ENCODE data around the gene DUSP12. TPM values are rescaled to one million over a fixed set of nuclear protein-coding genes. Genes with fewer than 3 reads are reported as not detected.

Gene DUSP12
- total RNA-seq, 1 donor from 2014 or later = 35.5 TPM

GRCh38 chr1:161782886-161783285 is 33.3 kb downstream of the DUSP12 start:
- no peak overlapping the region for H3K9ac ChIP-seq (ENCODE audit: low read depth in 1 of 3, low read length in 3 of 3)
- H3K27me3 ChIP-seq (ENCODE audit: control insufficient read depth in 3 of 3, insufficient read depth in 3 of 3, low read length in 3 of 3) = no peaks in the 10 kb centered on the region
- no peak overlapping the region for H3K27ac ChIP-seq (ENCODE audit: low read depth, low read length)
- no peaks in the 10 kb centered on the region for H3K9me3 ChIP-seq (ENCODE audit: control insufficient read depth in 3 of 3, low read length in 3 of 3)
- no peaks in the 10 kb centered on the region for H3K4me1 ChIP-seq (ENCODE audit: control insufficient read depth in 3 of 3, insufficient read depth in 3 of 3, low read length in 3 of 3)
- H3K4me3 ChIP-seq (ENCODE audit: low read length in 3 of 3) = no peak overlapping the region
- H3K36me3 ChIP-seq (ENCODE audit: control insufficient read depth in 3 of 3, insufficient read depth in 3 of 3, low read length in 3 of 3) = peaks cover 9 to 31% (median 30%) of the 10 kb centered on the region in 3 donors

- Histone ChIP-seq H3K36me3 (ENCODE audit: control insufficient read depth in 3 of 3, insufficient read depth in 3 of 3, low read length in 3 of 3) (peaks cover 9 to 31% (median 25%) of the 10 kb centered on the region in 3 donors), H3K27ac (ENCODE audit: low read depth, low read length) (no peak overlapping the region), H3K4me3 (ENCODE audit: low read length in 3 of 3) (no peak overlapping the region), H3K9ac (ENCODE audit: low read depth in 1 of 3, low read length in 3 of 3) (no peak overlapping the region), H3K4me1 (ENCODE audit: control insufficient read depth in 3 of 3, insufficient read depth in 3 of 3, low read length in 3 of 3) (no peaks in the 10 kb centered on the region), H3K9me3 (ENCODE audit: control insufficient read depth in 3 of 3, low read length in 3 of 3) (no peaks in the 10 kb centered on the region), H3K27me3 (ENCODE audit: control insufficient read depth in 3 of 3, insufficient read depth in 3 of 3, low read length in 3 of 3) (no peaks in the 10 kb centered on the region)
These were observed 35.4 kb downstream of the DUSP12 start for GRCh38 chr1:161784968-161785367.

DNA sequence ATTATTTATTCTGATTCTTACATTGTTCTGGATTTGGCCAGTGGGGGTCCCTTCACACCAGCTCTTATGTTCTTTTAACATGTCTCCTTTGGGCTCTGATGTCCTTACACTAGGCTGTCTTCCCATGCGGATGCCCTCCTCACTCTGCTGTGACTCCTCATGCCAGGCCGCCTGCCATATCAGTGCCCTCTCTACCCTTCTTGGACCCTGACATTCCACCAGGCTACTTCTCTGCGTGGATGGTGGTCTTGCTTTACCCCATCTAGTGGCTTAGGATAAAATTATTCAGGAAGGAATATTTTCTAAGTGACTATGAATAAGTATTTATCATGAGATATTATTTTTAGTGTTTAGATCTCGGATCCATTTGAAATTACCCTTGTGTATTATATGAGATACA is 37.8 kb downstream of the DUSP12 start:
- Histone ChIP-seq H3K27me3 (ENCODE audit: control insufficient read depth in 3 of 3, insufficient read depth in 3 of 3, low read length in 3 of 3) (no peaks in the 10 kb centered on the region), H3K9ac (ENCODE audit: low read depth in 1 of 3, low read length in 3 of 3) (no peak overlapping the region), H3K27ac (ENCODE audit: low read depth, low read length) (no peak overlapping the region), H3K4me1 (ENCODE audit: control insufficient read depth in 3 of 3, insufficient read depth in 3 of 3, low read length in 3 of 3) (no peaks in the 10 kb centered on the region), H3K36me3 (ENCODE audit: control insufficient read depth in 3 of 3, insufficient read depth in 3 of 3, low read length in 3 of 3) (peaks cover 15 to 39% (median 35%) of the 10 kb centered on the region in 3 donors), H3K4me3 (ENCODE audit: low read length in 3 of 3) (no peak overlapping the region), H3K9me3 (ENCODE audit: control insufficient read depth in 3 of 3, low read length in 3 of 3) (no peaks in the 10 kb centered on the region)

DNA sequence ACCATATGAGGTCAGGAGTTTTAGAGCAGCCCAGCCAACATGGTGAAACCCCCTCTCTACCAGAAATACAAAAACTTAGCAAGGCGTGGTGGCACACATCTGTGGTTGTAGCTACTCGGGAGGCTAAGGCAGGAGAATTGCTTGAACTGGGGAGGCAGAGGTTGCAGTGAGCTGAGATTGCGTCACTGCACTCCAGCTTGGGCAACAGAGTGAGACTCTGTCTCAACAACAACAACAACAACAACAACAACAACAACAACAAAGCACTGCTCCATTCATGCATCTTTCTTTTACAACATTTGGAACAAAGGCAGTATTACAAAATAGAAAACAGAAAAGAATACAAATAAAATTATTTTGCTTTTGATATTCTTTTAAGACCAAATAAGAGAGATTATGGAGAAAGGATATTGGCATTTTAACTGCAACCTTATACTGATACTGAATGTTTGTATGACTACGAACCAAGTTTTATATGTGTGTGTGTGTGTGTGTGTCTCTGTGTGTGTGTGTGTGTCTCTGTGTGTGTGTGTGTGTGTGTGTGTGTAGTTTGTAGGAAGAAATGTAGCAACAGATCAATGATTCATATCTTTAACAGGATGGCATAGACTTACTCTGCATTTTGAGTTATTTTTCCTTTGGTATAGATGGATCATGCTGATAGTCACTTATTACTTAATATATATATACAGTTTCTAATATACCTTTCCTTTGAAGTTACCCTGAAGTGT is 41.2 kb downstream of the DUSP12 start:
- Histone ChIP-seq H3K9me3 (ENCODE audit: control insufficient read depth in 3 of 3, low read length in 3 of 3) (no peaks in the 10 kb centered on the region), H3K4me3 (ENCODE audit: low read length in 3 of 3) (no peak overlapping the region), H3K4me1 (ENCODE audit: control insufficient read depth in 3 of 3, insufficient read depth in 3 of 3, low read length in 3 of 3) (no peaks in the 10 kb centered on the region), H3K9ac (ENCODE audit: low read depth in 1 of 3, low read length in 3 of 3) (no peak overlapping the region), H3K27ac (ENCODE audit: low read depth, low read length) (no peak overlapping the region), H3K27me3 (ENCODE audit: control insufficient read depth in 3 of 3, insufficient read depth in 3 of 3, low read length in 3 of 3) (no peaks in the 10 kb centered on the region), H3K36me3 (ENCODE audit: control insufficient read depth in 3 of 3, insufficient read depth in 3 of 3, low read length in 3 of 3) (peaks cover 12 to 36% (median 26%) of the 10 kb centered on the region in 3 donors)

DNA sequence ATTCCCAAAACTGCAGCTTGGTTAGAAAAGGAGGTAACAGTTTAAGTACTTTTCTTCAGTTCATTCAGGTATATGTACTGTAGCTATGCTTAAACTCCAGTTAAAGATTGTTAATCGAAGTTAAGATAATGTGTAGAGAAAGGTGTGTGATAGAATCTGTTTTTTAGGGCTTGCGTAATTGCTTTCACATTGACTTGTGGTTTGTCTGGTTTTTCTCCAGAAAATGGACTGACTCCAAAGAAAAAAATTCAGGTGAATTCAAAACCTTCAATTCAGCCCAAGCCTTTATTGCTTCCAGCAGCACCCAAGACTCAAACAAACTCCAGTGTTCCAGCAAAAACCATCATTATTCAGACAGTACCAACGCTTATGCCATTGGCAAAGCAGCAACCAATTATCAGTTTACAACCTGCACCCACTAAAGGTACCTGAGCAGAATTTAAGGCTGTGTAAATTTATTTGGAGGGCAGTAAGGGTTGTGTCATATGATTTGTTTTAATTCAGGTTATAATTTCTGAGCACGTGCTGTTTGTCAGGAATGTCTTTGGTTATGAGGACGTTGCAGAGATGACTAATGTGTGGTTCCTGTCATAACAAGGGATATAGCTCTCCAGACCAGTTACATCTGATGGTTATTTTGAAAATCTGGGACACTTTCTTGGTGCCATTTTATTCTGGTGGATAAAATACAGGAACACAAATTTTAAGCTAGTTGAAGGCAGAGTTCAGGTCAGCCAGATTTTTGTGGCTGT is 42.5 kb downstream of the DUSP12 start:
- H3K4me3 ChIP-seq (ENCODE audit: low read length in 3 of 3) = no peak overlapping the region
- no peaks in the 10 kb centered on the region for H3K4me1 ChIP-seq (ENCODE audit: control insufficient read depth in 3 of 3, insufficient read depth in 3 of 3, low read length in 3 of 3)
- no peak overlapping the region for H3K27ac ChIP-seq (ENCODE audit: low read depth, low read length)
- H3K27me3 ChIP-seq (ENCODE audit: control insufficient read depth in 3 of 3, insufficient read depth in 3 of 3, low read length in 3 of 3) = no peaks in the 10 kb centered on the region
- peaks cover 12 to 34% (median 30%) of the 10 kb centered on the region in 3 donors for H3K36me3 ChIP-seq (ENCODE audit: control insufficient read depth in 3 of 3, insufficient read depth in 3 of 3, low read length in 3 of 3)
- H3K9ac ChIP-seq (ENCODE audit: low read depth in 1 of 3, low read length in 3 of 3) = no peak overlapping the region
- H3K9me3 ChIP-seq (ENCODE audit: control insufficient read depth in 3 of 3, low read length in 3 of 3) = no peaks in the 10 kb centered on the region

GRCh38 chr1:161792740-161793139 is 43.2 kb downstream of the DUSP12 start:
- Histone ChIP-seq H3K4me3 (ENCODE audit: low read length in 3 of 3) (no peak overlapping the region), H3K36me3 (ENCODE audit: control insufficient read depth in 3 of 3, insufficient read depth in 3 of 3, low read length in 3 of 3) (peaks cover 10 to 37% (median 30%) of the 10 kb centered on the region in 3 donors), H3K4me1 (ENCODE audit: control insufficient read depth in 3 of 3, insufficient read depth in 3 of 3, low read length in 3 of 3) (no peaks in the 10 kb centered on the region), H3K27ac (ENCODE audit: low read depth, low read length) (no peak overlapping the region), H3K9me3 (ENCODE audit: control insufficient read depth in 3 of 3, low read length in 3 of 3) (no peaks in the 10 kb centered on the region), H3K9ac (ENCODE audit: low read depth in 1 of 3, low read length in 3 of 3) (no peak overlapping the region), H3K27me3 (ENCODE audit: control insufficient read depth in 3 of 3, insufficient read depth in 3 of 3, low read length in 3 of 3) (no peaks in the 10 kb centered on the region)

DNA sequence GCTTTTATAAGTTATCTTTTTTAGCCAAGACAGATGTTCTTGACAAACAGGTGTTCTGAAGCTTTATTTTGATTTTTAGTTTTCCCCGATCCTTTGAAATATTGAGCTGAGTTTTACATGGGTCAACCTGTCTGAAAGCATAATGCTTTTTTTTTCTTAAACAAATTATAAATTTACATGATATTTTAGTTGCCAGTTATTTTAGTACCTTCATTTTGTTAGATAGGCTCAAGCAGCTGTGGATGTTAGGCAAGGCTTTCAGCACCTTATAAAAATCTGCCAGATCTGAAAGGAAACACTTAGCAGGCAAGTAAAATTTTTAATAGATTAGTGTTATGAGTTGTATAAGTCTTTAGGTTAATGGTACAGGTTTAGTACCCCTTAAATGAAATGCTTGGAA is 50.2 kb downstream of the DUSP12 start:
- peaks cover 9 to 45% (median 22%) of the 10 kb centered on the region in 3 donors for H3K36me3 ChIP-seq (ENCODE audit: control insufficient read depth in 3 of 3, insufficient read depth in 3 of 3, low read length in 3 of 3)
- H3K9ac ChIP-seq (ENCODE audit: low read depth in 1 of 3, low read length in 3 of 3) = no peak overlapping the region
- no peak overlapping the region for H3K4me3 ChIP-seq (ENCODE audit: low read length in 3 of 3)
- no peaks in the 10 kb centered on the region for H3K9me3 ChIP-seq (ENCODE audit: control insufficient read depth in 3 of 3, low read length in 3 of 3)
- no peaks in the 10 kb centered on the region for H3K27me3 ChIP-seq (ENCODE audit: control insufficient read depth in 3 of 3, insufficient read depth in 3 of 3, low read length in 3 of 3)
- no peaks in the 10 kb centered on the region for H3K4me1 ChIP-seq (ENCODE audit: control insufficient read depth in 3 of 3, insufficient read depth in 3 of 3, low read length in 3 of 3)
- H3K27ac ChIP-seq (ENCODE audit: low read depth, low read length) = no peak overlapping the region

GRCh38 chr1:161801955-161802354 is 52.4 kb downstream of the DUSP12 start:
- peaks cover 5 to 37% (median 23%) of the 10 kb centered on the region in 3 donors for H3K36me3 ChIP-seq (ENCODE audit: control insufficient read depth in 3 of 3, insufficient read depth in 3 of 3, low read length in 3 of 3)
- H3K9ac ChIP-seq (ENCODE audit: low read depth in 1 of 3, low read length in 3 of 3) = no peak overlapping the region
- H3K4me1 ChIP-seq (ENCODE audit: control insufficient read depth in 3 of 3, insufficient read depth in 3 of 3, low read length in 3 of 3) = no peaks in the 10 kb centered on the region
- no peaks in the 10 kb centered on the region for H3K9me3 ChIP-seq (ENCODE audit: control insufficient read depth in 3 of 3, low read length in 3 of 3)
- no peak overlapping the region for H3K27ac ChIP-seq (ENCODE audit: low read depth, low read length)
- no peak overlapping the region for H3K4me3 ChIP-seq (ENCODE audit: low read length in 3 of 3)
- H3K27me3 ChIP-seq (ENCODE audit: control insufficient read depth in 3 of 3, insufficient read depth in 3 of 3, low read length in 3 of 3) = no peaks in the 10 kb centered on the region

GRCh38 chr1:161803181-161803580 is 53.6 kb downstream of the DUSP12 start:
- no peak overlapping the region for H3K4me3 ChIP-seq (ENCODE audit: low read length in 3 of 3)
- H3K4me1 ChIP-seq (ENCODE audit: control insufficient read depth in 3 of 3, insufficient read depth in 3 of 3, low read length in 3 of 3) = no peaks in the 10 kb centered on the region
- H3K9me3 ChIP-seq (ENCODE audit: control insufficient read depth in 3 of 3, low read length in 3 of 3) = no peaks in the 10 kb centered on the region
- H3K9ac ChIP-seq (ENCODE audit: low read depth in 1 of 3, low read length in 3 of 3) = no peak overlapping the region
- H3K27me3 ChIP-seq (ENCODE audit: control insufficient read depth in 3 of 3, insufficient read depth in 3 of 3, low read length in 3 of 3) = no peaks in the 10 kb centered on the region
- H3K36me3 ChIP-seq (ENCODE audit: control insufficient read depth in 3 of 3, insufficient read depth in 3 of 3, low read length in 3 of 3) = peaks cover 5 to 32% (median 14%) of the 10 kb centered on the region in 3 donors
- H3K27ac ChIP-seq (ENCODE audit: low read depth, low read length) = no peak overlapping the region

Measured in skeletal muscle tissue (tissue), 4 donors.